ENCODE results near the gene SERPINA12. TPM values are rescaled to one million over a fixed set of nuclear protein-coding genes. Genes with fewer than 3 reads are reported as not detected.

SERPINA12 gene
- total RNA-seq, 1 experiment from 2014 or later: not detected

GRCh38 chr14:94517248-94517640 lies 8.0 kb upstream of the SERPINA12 start:
- Histone ChIP-seq H3K27ac (ENCODE audit: low read depth, low read length, poor library complexity, severe bottlenecking) (no peak overlapping the region), H3K4me1 (ENCODE audit: insufficient read depth, low read length, poor library complexity, severe bottlenecking) (no peaks in the 10 kb centered on the region), H3K36me3 (ENCODE audit: insufficient read depth, low read length, poor library complexity, severe bottlenecking) (no peaks in the 10 kb centered on the region), H3K27me3 (replicated peaks; ENCODE audit: insufficient read depth, low read depth, low read length, poor library complexity) (no peaks in the 10 kb centered on the region), H3K4me3 (ENCODE audit: low read depth, low read length, poor library complexity, severe bottlenecking) (no peak overlapping the region), H3K9me3 (ENCODE audit: low read depth, low read length, poor library complexity, severe bottlenecking) (no peaks in the 10 kb centered on the region)
- POLR2A ChIA-PET (ENCODE audit: low non-redundant PET): no interaction called here
- CTCF ChIA-PET: no interaction called here
- intact Hi-C loops (cut with micrococcal nuclease; ENCODE audit: unreplicated experiment): no loop called here
- DNase-seq (ENCODE audit: low spot score): no peak
- no TSS peak for BruUV-seq (replicated peaks)
- TF ChIP-seq EZH2 (IDR thresholded peaks at IDR 0.05; ENCODE audit: borderline replicate concordance, low read depth, low read length, poor library complexity, severe bottlenecking): no peak
- TF ChIP-seq CTCF (conservative IDR thresholded peaks at IDR 0.05; ENCODE audit: low read depth, low read length): no peak

- no peaks in the 10 kb centered on the region for H3K4me1 ChIP-seq (ENCODE audit: insufficient read depth, low read length, poor library complexity, severe bottlenecking)
- POLR2A ChIA-PET (ENCODE audit: low non-redundant PET): no interaction called here
- CTCF ChIA-PET: no interaction called here
- no peak overlapping the region for H3K4me3 ChIP-seq (ENCODE audit: low read depth, low read length, poor library complexity, severe bottlenecking)
- no peak overlapping the region for H3K27ac ChIP-seq (ENCODE audit: low read depth, low read length, poor library complexity, severe bottlenecking)
- intact Hi-C loops (cut with micrococcal nuclease; ENCODE audit: unreplicated experiment): no loop called here
- BruUV-seq (replicated peaks): no TSS peak
- no peaks in the 10 kb centered on the region for H3K9me3 ChIP-seq (ENCODE audit: low read depth, low read length, poor library complexity, severe bottlenecking)
- no peak for DNase-seq (ENCODE audit: low spot score)
- no peaks in the 10 kb centered on the region for H3K27me3 ChIP-seq (replicated peaks; ENCODE audit: insufficient read depth, low read depth, low read length, poor library complexity)
- no peaks in the 10 kb centered on the region for H3K36me3 ChIP-seq (ENCODE audit: insufficient read depth, low read length, poor library complexity, severe bottlenecking)
- no peak for TF ChIP-seq EZH2 (IDR thresholded peaks at IDR 0.05; ENCODE audit: borderline replicate concordance, low read depth, low read length, poor library complexity, severe bottlenecking)
- TF ChIP-seq CTCF (conservative IDR thresholded peaks at IDR 0.05; ENCODE audit: low read depth, low read length): no peak
Measured at GRCh38 chr14:94515856-94516255, 6.6 kb upstream of the SERPINA12 start.

- no peaks in the 10 kb centered on the region for H3K9me3 ChIP-seq (ENCODE audit: low read depth, low read length, poor library complexity, severe bottlenecking)
- H3K27ac ChIP-seq (ENCODE audit: low read depth, low read length, poor library complexity, severe bottlenecking): no peak overlapping the region
- no peak overlapping the region for H3K4me3 ChIP-seq (ENCODE audit: low read depth, low read length, poor library complexity, severe bottlenecking)
- no peak for TF ChIP-seq EZH2 (IDR thresholded peaks at IDR 0.05; ENCODE audit: borderline replicate concordance, low read depth, low read length, poor library complexity, severe bottlenecking)
- TF ChIP-seq CTCF (conservative IDR thresholded peaks at IDR 0.05; ENCODE audit: low read depth, low read length): no peak
- intact Hi-C loops (cut with micrococcal nuclease; ENCODE audit: unreplicated experiment): no loop called here
- no peak for DNase-seq (ENCODE audit: low spot score)
- CTCF ChIA-PET: no interaction called here
- no peaks in the 10 kb centered on the region for H3K36me3 ChIP-seq (ENCODE audit: insufficient read depth, low read length, poor library complexity, severe bottlenecking)
- no peaks in the 10 kb centered on the region for H3K27me3 ChIP-seq (replicated peaks; ENCODE audit: insufficient read depth, low read depth, low read length, poor library complexity)
- BruUV-seq (replicated peaks): no TSS peak
- POLR2A ChIA-PET (ENCODE audit: low non-redundant PET): no interaction called here
- H3K4me1 ChIP-seq (ENCODE audit: insufficient read depth, low read length, poor library complexity, severe bottlenecking): no peaks in the 10 kb centered on the region
Measured at GRCh38 chr14:94515426-94515825, 6.2 kb upstream of the SERPINA12 start.
